Parathyroid adenoma (tissue), 2 donors: ENCODE results near the gene CPT1B.

ENCODE experiments used
- H2AFZ ChIP-seq: fragments of 300-600 bp; sonication (generic); one replicate; pipeline ENCODE4 v1.7.0; 2017; ENCODE audit warnings: antibody characterized with exemption, mild to moderate bottlenecking
- H3K27ac ChIP-seq: fragments of 300-600 bp; sonication (generic); one replicate; pipeline ENCODE4 v1.7.0; 2017
- H3K27me3 ChIP-seq: fragments of 300-600 bp; sonication (generic); one replicate; pipeline ENCODE4 v1.7.0; 2017; ENCODE audit warnings: low read length; ENCODE audit not compliant: control insufficient read depth, insufficient read depth
- H3K36me3 ChIP-seq: fragments of 300-600 bp; sonication (generic); one replicate; pipeline ENCODE4 v1.7.0; 2017; ENCODE audit warnings: low read length; ENCODE audit not compliant: control insufficient read depth, insufficient read depth
- H3K4me1 ChIP-seq: fragments of 300-600 bp; sonication (generic); one replicate; pipeline ENCODE4 v1.7.0; 2017; ENCODE audit warnings: control low read depth
- H3K4me2 ChIP-seq: fragments of 300-600 bp; sonication (generic); one replicate; pipeline ENCODE4 v1.7.0; 2017; ENCODE audit warnings: low read length
- H3K4me3 ChIP-seq: fragments of 300-600 bp; sonication (generic); one replicate; pipeline ENCODE4 v1.7.0; 2017; ENCODE audit warnings: low read depth, low read length
- H3K79me2 ChIP-seq: fragments of 300-600 bp; sonication (generic); one replicate; pipeline ENCODE4 v1.7.0; 2017; ENCODE audit warnings: control low read depth
- H3K9ac ChIP-seq: fragments of 300-600 bp; sonication (generic); one replicate; pipeline ENCODE4 v1.7.0; 2017; ENCODE audit warnings: mild to moderate bottlenecking
- H3K9me3 ChIP-seq: fragments of 300-600 bp; sonication (generic); one replicate; pipeline ENCODE4 v1.7.0; 2017; ENCODE audit warnings: low read length; ENCODE audit not compliant: control insufficient read depth
- CTCF ChIP-seq: fragments of 300-600 bp; sonication (generic); IDR thresholded peaks from one replicate; pipeline ENCODE4 v1.7.0; 2017; ENCODE audit warnings: antibody characterized with exemption, mild to moderate bottlenecking
- donor health status: primary hyperparathyroidism.

Gene CPT1B

GRCh38 chr22:50524676-50525103 lies 53.5 kb downstream of the CPT1B start:
- H3K9ac ChIP-seq, result no peak overlapping the region
- H3K27ac ChIP-seq, result peak overlapping the region; percentile 95
- peaks cover 4% of the 10 kb centered on the region for H3K4me1 ChIP-seq

DNA sequence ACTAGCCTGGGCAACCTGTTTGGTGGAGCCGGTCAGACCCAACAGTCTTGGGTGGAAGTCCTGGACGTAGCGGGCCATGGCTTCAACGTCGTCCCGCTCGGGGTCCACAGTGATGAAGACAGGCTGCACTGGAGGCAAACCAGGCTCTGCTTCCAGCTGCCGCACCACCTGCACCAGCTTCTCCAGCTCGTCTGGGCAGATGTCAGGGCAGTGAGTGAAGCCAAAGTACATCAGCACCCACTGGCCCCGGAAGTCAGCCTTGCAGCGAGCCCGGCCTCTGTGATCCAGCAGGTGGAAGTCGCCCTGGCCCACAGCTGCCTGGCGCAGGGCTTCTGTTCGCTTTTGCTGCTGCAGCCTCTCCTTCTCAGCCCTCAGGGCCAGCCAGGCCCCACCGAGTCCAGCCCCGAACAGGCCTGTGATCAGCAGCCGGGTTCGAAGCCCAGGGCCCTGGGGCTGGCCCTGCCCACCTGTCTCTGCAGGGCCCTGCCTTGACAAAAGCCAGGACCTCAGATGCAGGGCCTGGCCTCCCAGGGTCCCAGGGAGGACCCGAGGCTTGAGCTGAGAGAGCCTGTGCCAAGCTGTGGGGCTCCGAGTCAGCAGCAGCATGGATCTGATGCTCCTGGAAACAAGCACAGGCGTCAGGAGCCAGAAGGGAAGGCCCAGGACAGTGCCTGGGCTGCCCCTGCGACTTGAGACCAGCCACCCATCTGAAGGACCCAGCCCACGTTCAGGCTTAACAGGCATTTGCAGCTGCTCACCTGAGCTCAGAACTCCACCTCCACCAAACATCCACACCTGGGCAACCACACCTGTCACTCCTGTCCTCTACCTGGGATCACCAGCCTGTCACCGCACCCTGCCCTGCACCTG lies 54.2 kb downstream of the CPT1B start:
- H3K4me2 ChIP-seq, result peak overlapping the region; percentile 95
- no peaks in the 10 kb centered on the region for H3K9me3 ChIP-seq
- no peaks in the 10 kb centered on the region for H3K79me2 ChIP-seq
- H3K36me3 ChIP-seq, result no peaks in the 10 kb centered on the region
- peaks cover 4% of the 10 kb centered on the region for H3K4me1 ChIP-seq
- no peaks in the 10 kb centered on the region for H3K27me3 ChIP-seq
- H2AFZ ChIP-seq, result no peak overlapping the region
- no peak overlapping the region for H3K9ac ChIP-seq
- no peak overlapping the region for H3K4me3 ChIP-seq
- H3K27ac ChIP-seq, result no peak overlapping the region
- TF ChIP-seq CTCF, result no peak

More at GRCh38 chr22:50524676-50525103, 53.5 kb downstream of the CPT1B start:
- peak overlapping the region; percentile 95 for H3K4me2 ChIP-seq
- no peaks in the 10 kb centered on the region for H3K36me3 ChIP-seq
- H3K27me3 ChIP-seq, result no peaks in the 10 kb centered on the region
- no peak for TF ChIP-seq CTCF
- peak overlapping the region; percentile 81 for H3K4me3 ChIP-seq
- peak overlapping the region; percentile 74 for H2AFZ ChIP-seq
- H3K9me3 ChIP-seq, result no peaks in the 10 kb centered on the region
- no peaks in the 10 kb centered on the region for H3K79me2 ChIP-seq

DNA sequence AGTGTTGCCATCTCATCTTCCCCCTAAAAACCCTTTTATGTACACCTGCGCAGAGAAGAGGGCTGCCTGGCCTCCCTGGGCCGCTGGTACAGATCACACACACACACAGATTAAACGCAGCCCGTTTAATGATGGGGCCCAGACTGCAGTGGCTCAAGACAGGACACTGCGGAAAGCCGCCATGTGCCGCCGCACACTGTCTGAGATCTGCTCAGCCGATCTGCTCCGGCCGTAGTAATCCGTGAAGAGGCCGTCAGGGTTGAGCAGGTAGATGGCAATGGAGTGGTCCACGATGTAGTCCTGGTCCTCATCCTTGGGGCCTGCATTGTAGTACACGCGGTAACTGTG lies 54.8 kb downstream of the CPT1B start:
- H3K36me3 ChIP-seq, result no peaks in the 10 kb centered on the region
- peaks cover 4% of the 10 kb centered on the region for H3K4me1 ChIP-seq
- H3K9me3 ChIP-seq, result no peaks in the 10 kb centered on the region
- TF ChIP-seq CTCF, result no peak
- no peak overlapping the region for H2AFZ ChIP-seq
- H3K4me2 ChIP-seq, result no peak overlapping the region
- H3K27ac ChIP-seq, result no peak overlapping the region
- H3K9ac ChIP-seq, result no peak overlapping the region
- no peak overlapping the region for H3K4me3 ChIP-seq
- no peaks in the 10 kb centered on the region for H3K79me2 ChIP-seq
- H3K27me3 ChIP-seq, result no peaks in the 10 kb centered on the region

DNA sequence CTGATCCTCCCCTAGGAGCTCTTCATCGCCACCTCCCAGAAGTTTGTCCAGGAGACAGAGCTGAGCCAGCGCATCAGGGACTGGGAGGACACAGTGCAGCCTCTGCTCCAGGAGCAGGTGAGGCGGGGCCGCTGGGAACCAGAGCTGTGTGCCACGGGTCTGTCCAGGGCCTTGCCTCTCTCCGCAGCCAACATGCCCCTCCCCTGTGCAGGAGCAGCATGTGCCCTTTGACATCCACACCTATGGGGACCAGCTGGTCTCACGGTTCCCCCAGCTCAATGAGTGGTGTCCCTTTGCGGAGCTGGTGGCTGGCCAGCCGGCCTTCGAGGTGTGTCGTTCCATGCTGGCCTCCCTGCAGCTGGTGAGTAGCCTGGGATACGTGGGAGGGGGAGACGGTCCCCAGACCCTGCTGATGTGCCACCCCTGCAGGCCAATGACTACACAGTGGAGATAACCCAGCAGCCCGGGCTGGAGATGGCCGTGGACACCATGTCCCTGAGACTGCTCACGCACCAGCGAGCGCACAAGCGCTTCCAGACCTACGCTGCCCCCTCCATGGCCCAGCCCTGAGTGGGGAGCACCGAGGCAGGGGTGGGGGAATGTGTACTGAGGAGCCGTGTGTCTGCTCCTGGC lies 55.3 kb downstream of the CPT1B start:
- Histone ChIP-seq H3K9ac (no peak overlapping the region), H3K27me3 (no peaks in the 10 kb centered on the region), H3K4me2 (no peak overlapping the region), H2AFZ (no peak overlapping the region), H3K79me2 (peaks cover under 1% of the 10 kb centered on the region), H3K4me3 (no peak overlapping the region), H3K36me3 (no peaks in the 10 kb centered on the region), H3K27ac (no peak overlapping the region), H3K9me3 (no peaks in the 10 kb centered on the region), H3K4me1 (peaks cover 4% of the 10 kb centered on the region)
- TF ChIP-seq CTCF, result no peak
